ENCODE data around the gene PLXDC1.
"Not testable (repeated sequence)": the region's sequence is repeated elsewhere in the genome, so short reads cannot be mapped to it uniquely, and the experiment has no call there.

The PLXDC1 gene

GRCh38 chr17:39022924-39023323 lies 128.5 kb downstream of the PLXDC1 start:
- no peak for TF ChIP-seq CTCF (IDR thresholded peaks at IDR 0.05; ENCODE audit: low read depth, low read length, missing control alignments)
- Histone ChIP-seq H3K4me3 (ENCODE audit: low read depth, low read length) (no peak overlapping the region), H3K27ac (no peak overlapping the region), H3K36me3 (replicated peaks) (no peaks in the 10 kb centered on the region), H3K27me3 (replicated peaks) (peaks cover 11% of the 10 kb centered on the region)
- DNase-seq: no peak
- in situ Hi-C loops (cut with HindIII; ENCODE audit: low pct_ligation_motif_present, low sequenced_read_pairs): no loop called here

- H3K27ac ChIP-seq; DNase-seq; in situ Hi-C loops (cut with HindIII; ENCODE audit: low pct_ligation_motif_present, low sequenced_read_pairs); H3K36me3 ChIP-seq (replicated peaks); H3K4me3 ChIP-seq (ENCODE audit: low read depth, low read length); H3K27me3 ChIP-seq (replicated peaks): not testable (repeated sequence)
Measured at GRCh38 chr17:39020037-39020436, 131.4 kb downstream of the PLXDC1 start.

- TF ChIP-seq CTCF (IDR thresholded peaks at IDR 0.05; ENCODE audit: low read depth, low read length, missing control alignments): no peak
- H3K36me3 ChIP-seq (replicated peaks): no peaks in the 10 kb centered on the region
- in situ Hi-C loops (cut with HindIII; ENCODE audit: low pct_ligation_motif_present, low sequenced_read_pairs): no loop called here
- DNase-seq: no peak
- no peak overlapping the region for H3K4me3 ChIP-seq (ENCODE audit: low read depth, low read length)
- no peaks in the 10 kb centered on the region for H3K27me3 ChIP-seq (replicated peaks)
- no peak overlapping the region for H3K27ac ChIP-seq
Measured at GRCh38 chr17:39018267-39019134, 132.9 kb downstream of the PLXDC1 start.

- no peak overlapping the region for H3K27ac ChIP-seq
- no peaks in the 10 kb centered on the region for H3K27me3 ChIP-seq (replicated peaks)
- DNase-seq: no peak
- H3K4me3 ChIP-seq (ENCODE audit: low read depth, low read length): no peak overlapping the region
- no peaks in the 10 kb centered on the region for H3K36me3 ChIP-seq (replicated peaks)
- no peak for TF ChIP-seq CTCF (IDR thresholded peaks at IDR 0.05; ENCODE audit: low read depth, low read length, missing control alignments)
- in situ Hi-C loops (cut with HindIII; ENCODE audit: low pct_ligation_motif_present, low sequenced_read_pairs): no loop called here
Measured at GRCh38 chr17:39016193-39017153, 135.0 kb downstream of the PLXDC1 start.

- in situ Hi-C loops (cut with HindIII; ENCODE audit: low pct_ligation_motif_present, low sequenced_read_pairs): no loop called here
- DNase-seq: no peak
- Histone ChIP-seq H3K27me3 (replicated peaks) (no peaks in the 10 kb centered on the region), H3K4me3 (ENCODE audit: low read depth, low read length) (no peak overlapping the region), H3K27ac (no peak overlapping the region), H3K36me3 (replicated peaks) (no peaks in the 10 kb centered on the region)
- no peak for TF ChIP-seq CTCF (IDR thresholded peaks at IDR 0.05; ENCODE audit: low read depth, low read length, missing control alignments)
Measured at GRCh38 chr17:39015546-39015935, 135.9 kb downstream of the PLXDC1 start.
